ENCODE measurements around the gene ZBTB46. TPM values are rescaled to one million over a fixed set of nuclear protein-coding genes. Genes with fewer than 3 reads are reported as not detected.

Gene ZBTB46
- total RNA-seq, 2 donors from 2014 or later, result 7.9 to 12.2 TPM

DNA sequence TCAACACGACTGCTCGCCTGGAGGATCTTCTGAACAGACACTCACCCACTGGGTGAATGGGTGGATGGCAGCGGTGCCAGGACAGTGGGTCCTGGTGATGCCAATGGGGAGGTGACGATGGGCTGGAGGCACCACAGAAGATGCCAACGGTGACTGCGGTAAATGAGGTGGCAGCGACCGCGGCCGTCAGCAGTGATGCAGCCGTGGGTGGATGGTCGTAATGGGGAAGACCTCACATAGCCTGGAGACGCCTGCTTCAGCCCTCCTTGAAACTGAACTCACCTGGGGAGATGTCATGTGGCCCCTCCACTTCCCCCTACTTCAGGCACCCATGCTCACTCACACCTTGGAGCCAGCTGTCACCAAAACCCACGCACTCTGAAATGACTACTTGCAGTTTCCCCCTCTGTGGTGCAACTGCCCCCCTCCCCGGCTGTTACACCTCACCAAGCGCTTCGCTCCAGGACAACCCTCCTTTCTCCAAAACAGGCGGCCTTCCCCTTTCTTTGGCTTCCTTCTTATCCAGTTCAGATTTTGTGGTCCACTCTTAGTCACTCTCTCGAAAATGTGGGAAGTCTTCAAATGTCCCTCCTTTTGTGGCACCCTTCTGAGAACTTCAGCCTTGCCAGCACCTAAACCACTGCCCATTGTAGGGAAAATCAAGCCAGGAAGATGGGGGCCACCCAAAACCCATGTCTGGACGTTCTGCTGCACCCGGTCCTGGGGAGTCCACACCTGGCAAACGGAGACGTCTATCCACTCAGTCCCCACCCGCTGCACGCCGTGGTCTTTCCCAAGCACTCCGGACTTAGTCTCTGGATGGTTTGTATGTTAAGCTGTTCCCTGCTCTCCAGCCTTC, 19.9 kb upstream of the ZBTB46 start:
- intact Hi-C loops (cut with DNase I), result no loop called here
- no peak for TF ChIP-seq POLR2AphosphoS5 (IDR thresholded peaks at IDR 0.05)
- TF ChIP-seq CTCF (IDR thresholded peaks at IDR 0.05), result no peak
- TF ChIP-seq POLR2A (IDR thresholded peaks at IDR 0.05), result no peak
- Histone ChIP-seq H3K4me1 (replicated peaks) (peaks cover 5% of the 10 kb centered on the region), H3K9me3 (no peaks in the 10 kb centered on the region), H3K27me3 (replicated peaks; ENCODE audit: insufficient read depth) (peaks cover 6% of the 10 kb centered on the region), H3K27ac (no peak overlapping the region), H3K4me3 (no peak overlapping the region), H3K36me3 (no peaks in the 10 kb centered on the region)
- no peak for DNase-seq (ENCODE audit: low spot score)
- WGBS, result 74% methylated on average over 26 of the region's 27 CpGs

- no peaks in the 10 kb centered on the region for H3K36me3 ChIP-seq
- TF ChIP-seq CTCF (IDR thresholded peaks at IDR 0.05) (no peak), POLR2A (IDR thresholded peaks at IDR 0.05) (no peak), POLR2AphosphoS5 (IDR thresholded peaks at IDR 0.05) (no peak)
- no peak overlapping the region for H3K4me3 ChIP-seq
- intact Hi-C loops (cut with DNase I), result no loop called here
- no peaks in the 10 kb centered on the region for H3K4me1 ChIP-seq (replicated peaks)
- 66% methylated on average over 28 of the region's 28 CpGs for WGBS
- no peaks in the 10 kb centered on the region for H3K9me3 ChIP-seq
- peaks cover 6% of the 10 kb centered on the region for H3K27me3 ChIP-seq (replicated peaks; ENCODE audit: insufficient read depth)
- H3K27ac ChIP-seq, result no peak overlapping the region
- DNase-seq (ENCODE audit: low spot score), result no peak
Observed at GRCh38 chr20:63848003-63848911, 17.2 kb upstream of the ZBTB46 start.

- H3K9me3 ChIP-seq, result no peaks in the 10 kb centered on the region
- no peak for DNase-seq (ENCODE audit: low spot score)
- H3K36me3 ChIP-seq, result no peaks in the 10 kb centered on the region
- H3K27me3 ChIP-seq (replicated peaks; ENCODE audit: insufficient read depth), result peaks cover 6% of the 10 kb centered on the region
- intact Hi-C loops (cut with DNase I), result no loop called here
- H3K4me1 ChIP-seq (replicated peaks), result no peaks in the 10 kb centered on the region
- TF ChIP-seq POLR2AphosphoS5 (IDR thresholded peaks at IDR 0.05) (no peak), POLR2A (IDR thresholded peaks at IDR 0.05) (no peak), CTCF (IDR thresholded peaks at IDR 0.05) (no peak)
- H3K4me3 ChIP-seq, result no peak overlapping the region
- WGBS, result 42% methylated on average over 16 of the region's 16 CpGs
- H3K27ac ChIP-seq, result no peak overlapping the region
Observed at GRCh38 chr20:63847237-63848002, 16.4 kb upstream of the ZBTB46 start.

DNA sequence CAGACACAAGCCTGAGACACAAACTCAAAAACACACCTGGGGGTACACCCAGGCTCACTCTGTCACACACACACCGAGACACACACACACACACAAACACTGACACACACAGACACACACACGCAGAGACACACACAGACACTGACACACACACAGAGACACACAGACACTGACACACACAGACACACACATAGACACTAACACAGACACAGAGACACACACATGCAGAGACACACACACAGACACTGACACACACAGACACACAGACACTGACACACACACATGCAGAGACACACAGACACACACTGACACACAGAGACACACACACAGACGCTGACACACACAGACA, 15.8 kb upstream of the ZBTB46 start:
- Histone ChIP-seq H3K36me3 (no peaks in the 10 kb centered on the region), H3K27ac (no peak overlapping the region), H3K4me1 (replicated peaks) (no peaks in the 10 kb centered on the region), H3K9me3 (no peaks in the 10 kb centered on the region), H3K4me3 (no peak overlapping the region), H3K27me3 (replicated peaks; ENCODE audit: insufficient read depth) (peaks cover 6% of the 10 kb centered on the region)
- no peak for DNase-seq (ENCODE audit: low spot score)
- TF ChIP-seq POLR2AphosphoS5 (IDR thresholded peaks at IDR 0.05), result no peak
- no peak for TF ChIP-seq CTCF (IDR thresholded peaks at IDR 0.05)
- TF ChIP-seq POLR2A (IDR thresholded peaks at IDR 0.05), result no peak
- intact Hi-C loops (cut with DNase I), result no loop called here
- 53% methylated on average over 3 of the region's 3 CpGs for WGBS

Data from prostate gland (tissue), 2 donors.